ENCODE results near the gene MLEC.

DNA sequence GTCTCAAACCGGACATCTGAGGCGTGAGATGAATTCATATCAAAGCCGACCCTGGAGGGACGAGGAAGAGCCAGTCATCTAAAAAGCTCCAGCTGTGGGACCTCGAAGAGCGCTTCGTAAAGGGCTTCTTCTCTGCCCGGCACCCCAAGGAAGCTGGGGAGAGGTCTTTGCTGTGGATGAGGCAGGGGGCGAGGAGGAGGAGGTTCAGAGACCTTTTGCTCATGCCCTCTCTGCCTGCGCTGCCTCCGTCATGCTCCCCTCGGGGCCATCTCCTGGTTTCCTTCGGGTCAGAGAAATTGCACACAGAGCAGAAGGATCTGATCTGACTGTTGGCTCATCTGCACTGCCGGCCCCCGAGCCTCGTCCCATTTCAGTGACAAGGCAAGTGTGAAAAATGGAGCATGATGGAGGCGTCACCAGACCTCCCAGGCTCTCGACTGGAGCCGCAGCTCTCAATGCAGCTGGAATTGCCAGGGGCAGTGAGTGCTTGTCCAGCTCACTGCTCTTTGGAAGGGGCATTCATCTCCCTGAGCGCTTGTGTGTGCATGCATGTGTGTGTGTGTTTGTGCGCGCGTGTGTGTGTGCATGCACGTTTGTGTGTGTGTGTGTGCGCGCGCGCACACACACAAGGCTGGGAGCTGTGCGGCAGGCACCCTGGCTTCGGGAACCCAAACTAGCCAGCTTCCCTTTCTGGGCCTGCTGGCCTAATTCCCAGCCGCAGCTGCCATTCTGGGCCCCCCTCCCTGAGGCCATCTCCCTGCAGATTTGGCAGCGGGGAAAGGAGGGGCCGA, 37.3 kb upstream of the MLEC start:
- TF ChIP-seq, protein P1, sequence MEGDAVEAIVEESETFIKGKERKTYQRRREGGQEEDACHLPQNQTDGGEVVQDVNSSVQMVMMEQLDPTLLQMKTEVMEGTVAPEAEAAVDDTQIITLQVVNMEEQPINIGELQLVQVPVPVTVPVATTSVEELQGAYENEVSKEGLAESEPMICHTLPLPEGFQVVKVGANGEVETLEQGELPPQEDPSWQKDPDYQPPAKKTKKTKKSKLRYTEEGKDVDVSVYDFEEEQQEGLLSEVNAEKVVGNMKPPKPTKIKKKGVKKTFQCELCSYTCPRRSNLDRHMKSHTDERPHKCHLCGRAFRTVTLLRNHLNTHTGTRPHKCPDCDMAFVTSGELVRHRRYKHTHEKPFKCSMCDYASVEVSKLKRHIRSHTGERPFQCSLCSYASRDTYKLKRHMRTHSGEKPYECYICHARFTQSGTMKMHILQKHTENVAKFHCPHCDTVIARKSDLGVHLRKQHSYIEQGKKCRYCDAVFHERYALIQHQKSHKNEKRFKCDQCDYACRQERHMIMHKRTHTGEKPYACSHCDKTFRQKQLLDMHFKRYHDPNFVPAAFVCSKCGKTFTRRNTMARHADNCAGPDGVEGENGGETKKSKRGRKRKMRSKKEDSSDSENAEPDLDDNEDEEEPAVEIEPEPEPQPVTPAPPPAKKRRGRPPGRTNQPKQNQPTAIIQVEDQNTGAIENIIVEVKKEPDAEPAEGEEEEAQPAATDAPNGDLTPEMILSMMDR (conservative IDR thresholded peaks at IDR 0.05 in 1 of 2, IDR thresholded peaks at IDR 0.05 in 1 of 2; ENCODE audit: low read depth in 1 of 2, low read length in 2 of 2), result no peak
- TF ChIP-seq EZH2 (IDR thresholded peaks at IDR 0.05; ENCODE audit: low read length, missing control alignments), result peak; percentile 66
